Thyroid gland (tissue), 4 donors: Measurements from ENCODE around the gene LDB2.

Experiments
- CTCF ChIP-seq, 6 experiments: fragments of 200-600 bp in 3 of 6; fragments of 450-650 bp in 3 of 6; sonication (generic) in 3 of 6; IDR thresholded peaks; one replicate each; pipeline ENCODE4 v1.5.1; 2016 to 2019; ENCODE audit warnings: antibody characterized with exemption in 6 of 6, mild to moderate bottlenecking in 2 of 6, inconsistent platforms in 1 of 6, moderate library complexity in 1 of 6
- POLR2A ChIP-seq, 2 donors: fragments of 450-650 bp; IDR thresholded peaks; one replicate each; pipeline ENCODE4 v1.6.1; 2017; ENCODE audit warnings: antibody characterized with exemption in 2 of 2, mild to moderate bottlenecking in 2 of 2, moderate library complexity in 1 of 2

GRCh38 chr4:16745009-16745635 lies 153.3 kb downstream of the LDB2 start:
- TF ChIP-seq CTCF (IDR thresholded peaks at IDR 0.05): no peak
- no peak for TF ChIP-seq POLR2A (IDR thresholded peaks at IDR 0.05)
